T-cell (primary cell): ENCODE data around the gene OPN5. TPM values are rescaled to one million over a fixed set of nuclear protein-coding genes. Genes with fewer than 3 reads are reported as not detected.

ENCODE experiments used
- ATAC-seq, 4 experiments: fragments of 200-7000 bp in 3 of 4; fragments of 150-1000 bp in 1 of 4; cut with Tn5 transposase; replicated peaks in 1 of 4; 1 replicate in 3 of 4; 2 replicates in 1 of 4; pipeline ENCODE4 v1.10.0; 2021; ENCODE audit warnings: moderate library complexity in 3 of 4, mild to moderate bottlenecking in 2 of 4, moderate number of reproducible peaks in 1 of 4
- CTCF ChIA-PET, 2 donors: fragments of 300-600 bp; sonication (Branson Sonifier 250); formaldehyde crosslinking; loops; one replicate each; lab custom pipeline; 2022; ENCODE audit warnings: antibody characterized with exemption in 2 of 2; lab: Charles Lee
- POLR2A ChIA-PET, 2 donors: fragments of 300-600 bp; sonication (Branson Sonifier 250); formaldehyde crosslinking; loops; one replicate each; lab custom pipeline; 2022; ENCODE audit warnings: antibody characterized with exemption in 2 of 2; lab: Charles Lee
- DNase-seq, 35 experiments: peaks; one replicate each; pipeline versions ENCODE4 v3.0.0 to v3.0.0-alpha.2; 2013 to 2023
- H3K27ac ChIP-seq: one replicate; pipeline ENCODE4 v1.5.1; 2013; ENCODE audit warnings: low read length
- H3K27me3 ChIP-seq, 2 experiments: replicated peaks in 1 of 2; 1 replicate in 1 of 2; 2 replicates in 1 of 2; pipeline versions ENCODE4 v1.6.1 to v1.7.0; 2013; ENCODE audit warnings: low read length in 1 of 2, mixed read lengths in 1 of 2; ENCODE audit not compliant: control insufficient read depth in 2 of 2, insufficient read depth in 2 of 2; ENCODE audit errors: extremely low read depth in 1 of 2
- H3K36me3 ChIP-seq, 2 donors: 1 replicate in 1 of 2; 2 replicates in 1 of 2; pipeline versions ENCODE4 v1.6.1 to v1.7.0; 2013; ENCODE audit warnings: low read length in 1 of 2; ENCODE audit not compliant: control insufficient read depth in 2 of 2, insufficient read depth in 1 of 2; ENCODE audit errors: extremely low read depth in 1 of 2
- H3K4me1 ChIP-seq, 2 experiments: 1 replicate in 1 of 2; 2 replicates in 1 of 2; pipeline versions ENCODE4 v1.6.1 to v1.7.0; 2013; ENCODE audit warnings: low read length in 2 of 2, mixed read lengths in 1 of 2; ENCODE audit not compliant: insufficient read depth in 2 of 2, control insufficient read depth in 1 of 2; ENCODE audit errors: extremely low read depth in 1 of 2
- H3K4me3 ChIP-seq, 2 donors: 1 replicate in 1 of 2; 2 replicates in 1 of 2; pipeline versions ENCODE4 v1.5.1 to v1.7.0; 2013; ENCODE audit warnings: mild to moderate bottlenecking in 2 of 2, low read length in 1 of 2, moderate library complexity in 1 of 2; ENCODE audit not compliant: control insufficient read depth in 1 of 2; ENCODE audit errors: extremely low read depth in 1 of 2
- H3K9me3 ChIP-seq: 2 replicates; pipeline ENCODE4 v1.7.0; 2013
- H3K27ac Mint-ChIP-seq, 2 donors: one replicate each; pipeline ENCODE4 v1.8.0; 2020 to 2021; ENCODE audit warnings: mild to moderate bottlenecking in 2 of 2, mixed read lengths in 2 of 2
- H3K27me3 Mint-ChIP-seq, 2 donors: one replicate each; pipeline ENCODE4 v1.8.0; 2021 to 2022; ENCODE audit warnings: mixed read lengths in 2 of 2
- H3K36me3 Mint-ChIP-seq: one replicate; pipeline ENCODE4 v1.8.0; 2021; ENCODE audit warnings: mixed read lengths
- H3K4me1 Mint-ChIP-seq, 3 donors: one replicate each; pipeline ENCODE4 v1.8.0; 2020 to 2022; ENCODE audit warnings: mixed read lengths in 3 of 3, mild to moderate bottlenecking in 1 of 3
- H3K4me3 Mint-ChIP-seq, 3 donors: one replicate each; pipeline ENCODE4 v1.8.0; 2020 to 2022; ENCODE audit warnings: mild to moderate bottlenecking in 3 of 3, mixed read lengths in 3 of 3, moderate library complexity in 3 of 3
- H3K9me3 Mint-ChIP-seq, 3 donors: one replicate each; pipeline ENCODE4 v1.8.0; 2020 to 2022; ENCODE audit warnings: mixed read lengths in 3 of 3
- WGBS: methylation state at CpG from one replicate; pipeline ENCODE4 v1.1.5; 2013; ENCODE audit warnings: missing lambda C conversion rate; ENCODE audit not compliant: insufficient coverage; 5-methylcytosine and 5-hydroxymethylcytosine counted together
- total RNA-seq, 35 experiments: library from RNA in 6 of 35; stranded (reverse) in 6 of 35; fragments of 120-200 nt in 1 of 35; gene quantifications; one replicate each; pipeline versions ENCODE4 v1.2.1 to v1.2.4 and lab custom pipeline; 2013 to 2026

OPN5 gene
- total RNA-seq, 5 donors from 2014 or later (not counting 1 experiment from before 2014, with no cell fraction given), result not detected

- DNase-seq (no peak), ATAC-seq (no peak)
- no CpG with 5 or more reads among the region's 3 CpGs for WGBS
- Histone ChIP-seq H3K27me3 (no peaks in the 10 kb centered on the region), H3K36me3 (no peaks in the 10 kb centered on the region), H3K9me3 (no peaks in the 10 kb centered on the region), H3K27ac (no peak overlapping the region), H3K4me1 (no peaks in the 10 kb centered on the region), H3K4me3 (no peak overlapping the region)
- H3K27ac Mint-ChIP-seq, result no peak overlapping the region
- H3K4me1 Mint-ChIP-seq, result no peaks in the 10 kb centered on the region
- CTCF ChIA-PET, result interaction anchor here (0.9 to 1.9 kb wide), 3 partner anchors 15 to 22 kb away, joined by 3 to 5 read pairs (median 4); no protein-coding TSS in a partner anchor
- POLR2A ChIA-PET, result no interaction called here
- peaks cover 7 to 12% of the 10 kb centered on the region in 2 donors for H3K27me3 Mint-ChIP-seq
- peaks cover 3 to 6% (median 3%) of the 10 kb centered on the region in 3 donors for H3K9me3 Mint-ChIP-seq
- no peaks in the 10 kb centered on the region for H3K36me3 Mint-ChIP-seq
- no peak overlapping the region for H3K4me3 Mint-ChIP-seq
Observed at GRCh38 chr6:47766445-47766844, 15.4 kb upstream of the OPN5 start.

GRCh38 chr6:47767102-47767501 lies 14.7 kb upstream of the OPN5 start:
- Histone ChIP-seq H3K27ac (no peak overlapping the region), H3K4me3 (no peak overlapping the region), H3K9me3 (no peaks in the 10 kb centered on the region), H3K27me3 (no peaks in the 10 kb centered on the region), H3K4me1 (no peaks in the 10 kb centered on the region), H3K36me3 (no peaks in the 10 kb centered on the region)
- ChIA-PET POLR2A (no interaction called here), CTCF (no interaction called here)
- ATAC-seq, result no peak
- Mint-ChIP-seq H3K9me3 (peaks cover 3 to 6% (median 3%) of the 10 kb centered on the region in 3 donors), H3K36me3 (no peaks in the 10 kb centered on the region), H3K4me1 (no peaks in the 10 kb centered on the region), H3K27me3 (peaks cover 7 to 12% of the 10 kb centered on the region in 2 donors), H3K4me3 (no peak overlapping the region), H3K27ac (no peak overlapping the region)
- no peak for DNase-seq
- no CpG with 5 or more reads among the region's 1 CpG for WGBS

GRCh38 chr6:47769982-47770381 lies 11.8 kb upstream of the OPN5 start:
- ATAC-seq (no peak), DNase-seq (no peak)
- Histone ChIP-seq H3K27me3 (no peaks in the 10 kb centered on the region), H3K36me3 (no peaks in the 10 kb centered on the region), H3K9me3 (no peaks in the 10 kb centered on the region), H3K27ac (no peak overlapping the region), H3K4me1 (no peaks in the 10 kb centered on the region), H3K4me3 (no peak overlapping the region)
- Mint-ChIP-seq H3K4me1 (no peaks in the 10 kb centered on the region), H3K27ac (no peak overlapping the region), H3K27me3 (peaks cover 3 to 6% of the 10 kb centered on the region in 2 donors), H3K4me3 (no peak overlapping the region), H3K9me3 (peaks cover 3 to 6% (median 3%) of the 10 kb centered on the region in 3 donors), H3K36me3 (no peaks in the 10 kb centered on the region)
- ChIA-PET CTCF (interaction anchor here in 1 of 2 donors (1.1 kb wide), 1 partner anchor 1640 kb away, joined by 5 read pairs; no protein-coding TSS in a partner anchor), POLR2A (no interaction called here)

- POLR2A ChIA-PET, result no interaction called here
- H3K27ac ChIP-seq, result no peak overlapping the region
- no peaks in the 10 kb centered on the region for H3K9me3 ChIP-seq
- CTCF ChIA-PET, result interaction anchor here in 1 of 2 donors (1.0 kb wide), 1 partner anchor 8 kb away, joined by 3 read pairs; no protein-coding TSS in a partner anchor
- no peak for DNase-seq
- no peak overlapping the region for H3K4me3 Mint-ChIP-seq
- no peak overlapping the region for H3K4me3 ChIP-seq
- 83% methylated on average over 1 of the region's 2 CpGs for WGBS
- no peak for ATAC-seq
- no peaks in the 10 kb centered on the region for H3K4me1 ChIP-seq
- H3K9me3 Mint-ChIP-seq, result no peaks in the 10 kb centered on the region
- H3K36me3 Mint-ChIP-seq, result no peaks in the 10 kb centered on the region
- H3K27ac Mint-ChIP-seq, result no peak overlapping the region
- no peaks in the 10 kb centered on the region for H3K36me3 ChIP-seq
- H3K27me3 ChIP-seq, result no peaks in the 10 kb centered on the region
- H3K27me3 Mint-ChIP-seq, result peaks cover 0 to 4% of the 10 kb centered on the region in 2 donors
- H3K4me1 Mint-ChIP-seq, result no peaks in the 10 kb centered on the region
Observed at GRCh38 chr6:47772359-47772758, 9.5 kb upstream of the OPN5 start.

- H3K27me3 Mint-ChIP-seq, result peaks cover 0 to 4% of the 10 kb centered on the region in 2 donors
- Histone ChIP-seq H3K27me3 (no peaks in the 10 kb centered on the region), H3K4me1 (no peaks in the 10 kb centered on the region), H3K27ac (no peak overlapping the region), H3K4me3 (no peak overlapping the region), H3K9me3 (no peaks in the 10 kb centered on the region), H3K36me3 (no peaks in the 10 kb centered on the region)
- 60% methylated on average over 1 of the region's 5 CpGs for WGBS
- DNase-seq, result no peak
- POLR2A ChIA-PET, result no interaction called here
- no peaks in the 10 kb centered on the region for H3K4me1 Mint-ChIP-seq
- H3K4me3 Mint-ChIP-seq, result no peak overlapping the region
- no peak overlapping the region for H3K27ac Mint-ChIP-seq
- no peak for ATAC-seq
- no peaks in the 10 kb centered on the region for H3K36me3 Mint-ChIP-seq
- CTCF ChIA-PET, result interaction anchor here in 1 of 2 donors (1.0 kb wide), 1 partner anchor 8 kb away, joined by 3 read pairs; no protein-coding TSS in a partner anchor
- H3K9me3 Mint-ChIP-seq, result no peaks in the 10 kb centered on the region
Observed at GRCh38 chr6:47773005-47773404, 8.8 kb upstream of the OPN5 start.

- H3K4me3 Mint-ChIP-seq, result no peak overlapping the region
Observed at GRCh38 chr6:47780510-47781356, 1.1 kb upstream of the OPN5 start.

More at GRCh38 chr6:47780510-47781356, 1.1 kb upstream of the OPN5 start:
- Histone ChIP-seq H3K4me1 (peaks cover 2 to 3% of the 10 kb centered on the region in 2 experiments), H3K27me3 (no peaks in the 10 kb centered on the region), H3K27ac (no peak overlapping the region), H3K9me3 (no peaks in the 10 kb centered on the region), H3K4me3 (no peak overlapping the region), H3K36me3 (no peaks in the 10 kb centered on the region)
- Mint-ChIP-seq H3K27me3 (peaks cover 1 to 6% of the 10 kb centered on the region in 2 donors), H3K9me3 (no peaks in the 10 kb centered on the region), H3K36me3 (no peaks in the 10 kb centered on the region), H3K27ac (peak overlapping the region in 1 of 2 donors; percentile 9), H3K4me1 (peaks cover 8% of the 10 kb centered on the region in 3 donors)
- ChIA-PET POLR2A (no interaction called here), CTCF (interaction anchor here (0.6 to 4.2 kb wide), 16 partner anchors 8 to 728 kb away, joined by 3 to 34 read pairs (median 6); no protein-coding TSS in a partner anchor)
- ATAC-seq, result peak; percentile 65 to 77 (median 74)
- DNase-seq, result peak in 22 of 35 experiments; percentile 0 to 64 (median 8)
- no CpG with 5 or more reads among the region's 6 CpGs for WGBS
